B cell (primary cell): ENCODE data around the gene ZNF366.

ENCODE experiments used
- EZH2 ChIP-seq: IDR thresholded peaks from 2 replicates; pipeline ENCODE4 v1.6.1; 2012; ENCODE audit warnings: borderline replicate concordance, low read depth, mild to moderate bottlenecking, moderate library complexity, low read length; ENCODE audit not compliant: insufficient read depth, poor library complexity, severe bottlenecking
- TF ChIP-seq, protein P1 (sequence below): fragments of 200-600 bp; IDR thresholded peaks from one replicate; pipeline ENCODE4 v1.8.0; 2022; ENCODE audit warnings: antibody characterized with exemption, mild to moderate bottlenecking

DNA sequence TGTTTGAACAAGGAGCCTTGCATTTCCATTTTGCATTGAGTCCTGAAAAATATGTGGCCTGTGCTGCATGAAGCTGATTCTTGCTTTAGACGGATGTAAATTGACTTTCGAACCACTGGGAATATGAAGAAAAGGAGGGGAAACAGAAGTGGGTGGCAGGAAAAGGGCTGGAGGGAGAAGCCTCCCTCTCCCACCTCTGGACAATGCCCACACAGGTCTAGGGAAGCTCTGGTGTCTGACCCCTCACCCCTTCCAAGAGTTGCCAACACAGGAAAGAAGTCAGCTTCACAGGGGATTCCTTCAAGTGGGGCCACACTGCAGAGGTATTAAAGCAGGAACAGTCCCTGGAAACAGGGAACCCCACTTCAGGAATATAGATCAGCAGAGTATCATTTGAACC lies 52.2 kb downstream of the ZNF366 start:
- TF ChIP-seq, protein P1, sequence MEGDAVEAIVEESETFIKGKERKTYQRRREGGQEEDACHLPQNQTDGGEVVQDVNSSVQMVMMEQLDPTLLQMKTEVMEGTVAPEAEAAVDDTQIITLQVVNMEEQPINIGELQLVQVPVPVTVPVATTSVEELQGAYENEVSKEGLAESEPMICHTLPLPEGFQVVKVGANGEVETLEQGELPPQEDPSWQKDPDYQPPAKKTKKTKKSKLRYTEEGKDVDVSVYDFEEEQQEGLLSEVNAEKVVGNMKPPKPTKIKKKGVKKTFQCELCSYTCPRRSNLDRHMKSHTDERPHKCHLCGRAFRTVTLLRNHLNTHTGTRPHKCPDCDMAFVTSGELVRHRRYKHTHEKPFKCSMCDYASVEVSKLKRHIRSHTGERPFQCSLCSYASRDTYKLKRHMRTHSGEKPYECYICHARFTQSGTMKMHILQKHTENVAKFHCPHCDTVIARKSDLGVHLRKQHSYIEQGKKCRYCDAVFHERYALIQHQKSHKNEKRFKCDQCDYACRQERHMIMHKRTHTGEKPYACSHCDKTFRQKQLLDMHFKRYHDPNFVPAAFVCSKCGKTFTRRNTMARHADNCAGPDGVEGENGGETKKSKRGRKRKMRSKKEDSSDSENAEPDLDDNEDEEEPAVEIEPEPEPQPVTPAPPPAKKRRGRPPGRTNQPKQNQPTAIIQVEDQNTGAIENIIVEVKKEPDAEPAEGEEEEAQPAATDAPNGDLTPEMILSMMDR, result no peak
- TF ChIP-seq EZH2, result no peak
